Muscle layer of colon (tissue), 2 donors: ENCODE measurements around the gene CASTOR1.

Source experiments
- H3K27ac ChIP-seq: one replicate; pipeline ENCODE4 v1.7.0; 2013; ENCODE audit warnings: low read depth, mild to moderate bottlenecking, low read length, moderate library complexity
- H3K27me3 ChIP-seq, 2 donors: one replicate each; pipeline ENCODE4 v1.7.0; 2013; ENCODE audit warnings: low read length in 2 of 2, mild to moderate bottlenecking in 2 of 2; ENCODE audit not compliant: insufficient read depth in 2 of 2, control insufficient read depth in 1 of 2
- H3K36me3 ChIP-seq: one replicate; pipeline ENCODE4 v1.7.0; 2013; ENCODE audit warnings: mild to moderate bottlenecking, low read length; ENCODE audit not compliant: insufficient read depth
- H3K4me1 ChIP-seq: one replicate; pipeline ENCODE4 v1.7.0; 2013; ENCODE audit warnings: mild to moderate bottlenecking, low read length; ENCODE audit not compliant: insufficient read depth
- H3K4me3 ChIP-seq, 2 donors: one replicate each; pipeline ENCODE4 v1.7.0; 2013; ENCODE audit warnings: low read length in 2 of 2, low read depth in 1 of 2, mild to moderate bottlenecking in 1 of 2, moderate library complexity in 1 of 2
- H3K9ac ChIP-seq: one replicate; pipeline ENCODE4 v1.7.0; 2013; ENCODE audit warnings: low read length
- H3K9me3 ChIP-seq: one replicate; pipeline ENCODE4 v1.7.0; 2013; ENCODE audit warnings: mild to moderate bottlenecking, low read length
- donor health status: abdominal sarcoma.
- donor health status: Adenocarcinoma of cecum.

The CASTOR1 gene

DNA sequence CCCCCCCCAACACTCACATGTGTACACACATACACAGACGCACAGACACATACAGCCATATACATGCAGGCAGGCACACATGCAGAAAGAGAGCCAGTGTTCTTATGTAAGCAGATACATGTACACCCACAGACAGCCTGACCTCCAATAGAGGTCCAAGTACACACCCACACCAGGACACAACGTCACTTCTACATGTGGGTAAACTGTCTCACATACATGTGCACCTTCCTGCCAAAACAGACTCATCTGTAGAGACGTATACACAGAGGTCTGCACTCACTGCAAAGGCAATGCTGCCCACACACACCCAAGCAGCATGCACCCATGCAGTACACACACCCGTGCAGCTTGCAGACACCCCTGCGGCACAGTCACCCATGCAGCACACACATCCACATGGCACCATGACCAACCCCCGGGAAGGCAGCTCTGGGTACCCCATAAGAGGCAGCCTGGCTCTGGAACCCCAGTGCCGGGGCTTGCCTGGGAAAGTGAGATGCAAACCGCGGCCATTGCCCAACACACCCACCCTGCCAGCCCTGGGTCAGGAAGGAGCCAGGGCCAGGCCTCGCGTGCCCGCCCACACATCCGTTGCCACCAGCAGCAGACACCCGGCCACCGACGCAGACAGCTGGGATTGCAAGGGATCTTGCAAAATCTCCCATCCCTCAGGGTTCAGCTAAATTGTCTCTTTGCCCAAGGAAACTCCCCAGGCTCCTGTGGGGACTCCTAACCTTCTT is 10.1 kb downstream of the CASTOR1 start:
- Histone ChIP-seq H3K36me3 (no peaks in the 10 kb centered on the region), H3K9me3 (no peaks in the 10 kb centered on the region), H3K4me3 (no peak overlapping the region), H3K27ac (no peak overlapping the region), H3K4me1 (no peaks in the 10 kb centered on the region), H3K9ac (no peak overlapping the region), H3K27me3 (no peaks in the 10 kb centered on the region)

- no peaks in the 10 kb centered on the region for H3K9me3 ChIP-seq
- no peaks in the 10 kb centered on the region for H3K27me3 ChIP-seq
- H3K4me3 ChIP-seq, result no peak overlapping the region
- no peak overlapping the region for H3K27ac ChIP-seq
- H3K9ac ChIP-seq, result no peak overlapping the region
- no peaks in the 10 kb centered on the region for H3K36me3 ChIP-seq
- H3K4me1 ChIP-seq, result no peaks in the 10 kb centered on the region
Measured at GRCh38 chr22:30277547-30278344, 11.6 kb downstream of the CASTOR1 start.

DNA sequence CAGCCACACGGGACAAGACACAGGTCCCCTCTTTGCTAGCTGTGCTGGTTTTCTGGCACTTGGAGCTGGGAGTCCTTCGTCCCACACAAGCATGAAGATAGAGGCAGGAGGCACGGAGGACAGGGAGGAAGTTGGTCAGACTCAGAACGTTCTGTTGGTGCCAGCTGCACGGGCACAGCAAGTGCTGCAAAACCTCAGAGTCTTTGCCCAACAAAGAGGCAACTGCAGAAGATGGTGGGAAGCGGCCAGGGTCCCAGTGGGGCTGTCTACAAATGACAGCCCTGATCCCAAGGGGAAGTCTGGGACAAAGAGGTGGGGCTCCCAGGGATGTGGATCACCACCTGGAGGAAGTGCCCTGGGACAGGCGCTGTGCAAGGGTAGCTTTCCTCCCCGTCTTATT is 13.3 kb downstream of the CASTOR1 start:
- H3K27me3 ChIP-seq, result no peaks in the 10 kb centered on the region
- H3K9ac ChIP-seq, result no peak overlapping the region
- no peak overlapping the region for H3K4me3 ChIP-seq
- no peaks in the 10 kb centered on the region for H3K4me1 ChIP-seq
- no peaks in the 10 kb centered on the region for H3K36me3 ChIP-seq
- H3K9me3 ChIP-seq, result no peaks in the 10 kb centered on the region
- no peak overlapping the region for H3K27ac ChIP-seq

- H3K4me3 ChIP-seq, result no peak overlapping the region
- H3K27me3 ChIP-seq, result no peaks in the 10 kb centered on the region
- H3K4me1 ChIP-seq, result no peaks in the 10 kb centered on the region
- H3K9me3 ChIP-seq, result no peaks in the 10 kb centered on the region
- H3K27ac ChIP-seq, result no peak overlapping the region
- H3K9ac ChIP-seq, result no peak overlapping the region
- no peaks in the 10 kb centered on the region for H3K36me3 ChIP-seq
Measured at GRCh38 chr22:30275625-30276024, 13.7 kb downstream of the CASTOR1 start.

- Histone ChIP-seq H3K4me1 (no peaks in the 10 kb centered on the region), H3K27me3 (no peaks in the 10 kb centered on the region), H3K9ac (no peak overlapping the region), H3K9me3 (no peaks in the 10 kb centered on the region), H3K4me3 (no peak overlapping the region), H3K27ac (no peak overlapping the region), H3K36me3 (no peaks in the 10 kb centered on the region)
Measured at GRCh38 chr22:30274437-30274812, 14.9 kb downstream of the CASTOR1 start.

- Histone ChIP-seq H3K9ac (no peak overlapping the region), H3K4me3 (no peak overlapping the region), H3K27ac (no peak overlapping the region), H3K27me3 (no peaks in the 10 kb centered on the region), H3K36me3 (no peaks in the 10 kb centered on the region), H3K4me1 (no peaks in the 10 kb centered on the region), H3K9me3 (no peaks in the 10 kb centered on the region)
Measured at GRCh38 chr22:30273711-30274436, 15.4 kb downstream of the CASTOR1 start.

DNA sequence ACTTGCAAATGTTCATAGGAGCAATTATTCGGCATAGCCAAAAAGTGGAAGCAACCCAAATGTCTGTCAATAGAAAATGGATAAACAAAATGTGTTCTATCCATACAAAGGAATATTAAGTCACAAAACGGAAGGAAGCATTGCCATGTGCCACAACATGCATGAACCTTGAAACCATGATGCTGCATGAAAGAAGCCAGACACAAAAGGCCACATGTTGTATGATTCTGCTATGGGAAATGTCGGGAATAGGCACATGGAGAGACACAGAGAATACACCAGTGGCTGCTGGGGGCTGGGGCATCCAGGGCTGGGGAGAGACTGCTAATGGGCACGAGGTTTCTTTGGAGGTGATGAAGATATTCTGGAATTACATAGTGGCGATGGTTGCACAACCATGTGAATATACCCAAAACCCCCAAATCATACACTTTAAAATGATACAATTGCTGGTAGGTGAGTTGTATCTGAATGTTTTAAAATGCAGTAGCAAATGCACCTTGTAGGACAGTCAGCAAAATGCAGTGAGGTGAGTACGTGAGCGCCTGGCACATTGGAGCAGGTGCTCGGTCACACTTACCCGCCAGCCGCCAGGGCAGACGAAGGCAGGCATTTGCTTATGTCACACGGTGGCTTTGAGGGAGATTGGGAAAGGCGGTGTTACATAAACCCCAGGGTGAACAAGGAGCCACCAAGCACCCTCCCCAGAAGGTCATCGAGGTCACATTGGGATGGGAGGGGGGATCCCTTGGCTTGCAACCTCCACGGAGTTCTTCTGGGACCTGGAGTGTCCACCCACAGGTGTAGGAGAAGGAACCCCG is 16.3 kb downstream of the CASTOR1 start:
- Histone ChIP-seq H3K9me3 (no peaks in the 10 kb centered on the region), H3K27me3 (no peaks in the 10 kb centered on the region), H3K27ac (no peak overlapping the region), H3K4me3 (no peak overlapping the region), H3K36me3 (no peaks in the 10 kb centered on the region), H3K4me1 (no peaks in the 10 kb centered on the region), H3K9ac (no peak overlapping the region)

GRCh38 chr22:30270832-30271231 is 18.5 kb downstream of the CASTOR1 start:
- H3K36me3 ChIP-seq, result no peaks in the 10 kb centered on the region
- H3K9ac ChIP-seq, result no peak overlapping the region
- H3K27me3 ChIP-seq, result no peaks in the 10 kb centered on the region
- no peak overlapping the region for H3K27ac ChIP-seq
- H3K9me3 ChIP-seq, result no peaks in the 10 kb centered on the region
- H3K4me3 ChIP-seq, result no peak overlapping the region
- no peaks in the 10 kb centered on the region for H3K4me1 ChIP-seq

- no peak overlapping the region for H3K4me3 ChIP-seq
- no peaks in the 10 kb centered on the region for H3K27me3 ChIP-seq
- no peaks in the 10 kb centered on the region for H3K4me1 ChIP-seq
- H3K27ac ChIP-seq, result no peak overlapping the region
- H3K36me3 ChIP-seq, result no peaks in the 10 kb centered on the region
- no peak overlapping the region for H3K9ac ChIP-seq
- H3K9me3 ChIP-seq, result no peaks in the 10 kb centered on the region
Measured at GRCh38 chr22:30268331-30268730, 21.0 kb downstream of the CASTOR1 start.

DNA sequence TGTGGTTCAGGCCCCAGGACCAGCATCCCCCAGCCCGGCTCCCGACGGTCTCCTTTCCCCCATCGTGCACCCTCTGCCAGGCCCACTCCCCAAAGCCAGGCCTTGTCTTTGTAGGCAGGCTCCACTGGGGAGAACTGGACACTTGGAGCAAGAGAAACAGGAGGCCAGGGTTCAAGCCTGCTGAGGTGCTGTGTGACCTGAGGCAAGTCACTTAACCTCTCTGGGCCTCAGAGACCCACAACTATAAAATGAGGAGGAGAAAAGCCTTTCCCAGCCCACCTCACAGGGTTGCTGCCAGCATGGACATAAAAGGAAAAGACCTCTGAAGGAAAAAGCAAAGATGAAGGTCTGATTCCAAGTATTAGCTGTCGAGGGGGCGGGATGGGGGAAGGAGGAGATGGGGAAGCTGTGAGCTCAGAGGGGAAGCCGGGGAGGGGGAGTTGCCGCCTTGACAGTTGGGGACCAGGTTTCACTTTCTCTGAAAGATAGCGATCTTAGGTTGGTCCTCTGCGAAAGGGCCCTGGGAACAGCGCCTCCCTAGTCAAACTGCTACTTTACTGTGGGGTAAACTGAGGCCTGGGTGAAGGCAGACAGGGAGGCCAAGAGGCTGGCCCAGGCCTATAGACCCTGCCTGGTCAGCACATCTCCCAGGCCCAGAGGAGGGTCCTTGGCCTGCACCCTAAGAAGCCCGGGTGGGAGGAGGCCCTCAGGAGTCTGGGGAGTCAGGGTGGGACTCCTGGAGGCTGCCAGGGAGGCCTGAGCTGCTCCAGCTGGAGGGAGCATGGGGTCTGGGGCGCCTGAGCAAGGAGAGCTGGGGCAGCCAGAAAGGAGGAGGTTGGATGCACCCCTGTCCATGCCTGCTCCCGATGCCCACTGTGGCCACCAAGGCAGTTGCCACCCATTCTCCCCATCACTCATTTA is 21.7 kb downstream of the CASTOR1 start:
- Histone ChIP-seq H3K36me3 (no peaks in the 10 kb centered on the region), H3K4me1 (peaks cover 3% of the 10 kb centered on the region), H3K27me3 (no peaks in the 10 kb centered on the region), H3K9me3 (no peaks in the 10 kb centered on the region), H3K9ac (no peak overlapping the region), H3K4me3 (no peak overlapping the region), H3K27ac (no peak overlapping the region)
